CD4-positive, CD25-positive, alpha-beta regulatory T cell (primary cell): ENCODE data around the gene PHAF1. TPM values are rescaled to one million over a fixed set of nuclear protein-coding genes. Genes with fewer than 3 reads are reported as not detected.

ENCODE experiments used
- ATAC-seq, 2 donors: fragments of 150-1000 bp; cut with Tn5 transposase; one replicate each; pipeline ENCODE4 v1.10.0; 2021; ENCODE audit warnings: low read depth in 2 of 2, moderate number of reproducible peaks in 2 of 2, moderate library complexity in 1 of 2
- DNase-seq, 3 donors: peaks; one replicate each; pipeline versions ENCODE4 v3.0.0 to v3.0.0-alpha.2; 2012 to 2022; ENCODE audit warnings: mixed read lengths in 1 of 3
- H3K27ac ChIP-seq: one replicate; pipeline ENCODE4 v1.7.0; 2013; ENCODE audit warnings: mild to moderate bottlenecking, low read length; ENCODE audit not compliant: insufficient read depth, poor library complexity, severe bottlenecking
- H3K27me3 ChIP-seq: one replicate; pipeline ENCODE4 v1.7.0; 2013; ENCODE audit warnings: low read length; ENCODE audit not compliant: control insufficient read depth, insufficient read depth
- H3K36me3 ChIP-seq: one replicate; pipeline ENCODE4 v1.7.0; 2013; ENCODE audit warnings: mild to moderate bottlenecking, low read length, moderate library complexity; ENCODE audit not compliant: control insufficient read depth, insufficient read depth
- H3K4me1 ChIP-seq: 2 replicates; pipeline ENCODE4 v1.7.0; 2013; ENCODE audit warnings: mild to moderate bottlenecking, low read length; ENCODE audit not compliant: insufficient read depth, control insufficient read depth, poor library complexity, severe bottlenecking
- H3K4me3 ChIP-seq: one replicate; pipeline ENCODE4 v1.7.0; 2013; ENCODE audit warnings: low read depth, mild to moderate bottlenecking, low read length, moderate library complexity
- H3K9me3 ChIP-seq, 2 experiments: 1 replicate in 1 of 2; 2 replicates in 1 of 2; pipeline ENCODE4 v1.7.0; 2013; ENCODE audit warnings: low read length in 2 of 2, mild to moderate bottlenecking in 1 of 2, moderate library complexity in 1 of 2; ENCODE audit not compliant: control insufficient read depth in 2 of 2
- H3K27ac Mint-ChIP-seq, 3 donors: one replicate each; pipeline ENCODE4 v1.8.0; 2020 to 2022; ENCODE audit warnings: mild to moderate bottlenecking in 3 of 3, mixed read lengths in 3 of 3, moderate library complexity in 2 of 3
- H3K27me3 Mint-ChIP-seq: one replicate; pipeline ENCODE4 v1.8.0; 2022; ENCODE audit warnings: mild to moderate bottlenecking, mixed read lengths
- H3K36me3 Mint-ChIP-seq: one replicate; pipeline ENCODE4 v1.8.0; 2020; ENCODE audit warnings: mixed read lengths
- H3K4me1 Mint-ChIP-seq, 4 donors: one replicate each; pipeline ENCODE4 v1.8.0; 2020 to 2022; ENCODE audit warnings: mixed read lengths in 4 of 4, mild to moderate bottlenecking in 1 of 4
- H3K4me3 Mint-ChIP-seq, 4 donors: one replicate each; pipeline ENCODE4 v1.8.0; 2020 to 2022; ENCODE audit warnings: mild to moderate bottlenecking in 4 of 4, mixed read lengths in 4 of 4, moderate library complexity in 3 of 4
- H3K9me3 Mint-ChIP-seq, 7 donors: one replicate each; pipeline ENCODE4 v1.8.0; 2020 to 2022; ENCODE audit warnings: mixed read lengths in 7 of 7, mild to moderate bottlenecking in 3 of 7, moderate library complexity in 2 of 7
- polyA plus RNA-seq, 4 donors: library from polyadenylated mRNA; unstranded; fragments of 300-500 nt; fragmentation: Illumina TruSeq; gene quantifications; one replicate each; pipeline ENCODE4 v1.2.3, GENCODE V29; 2021
- total RNA-seq: library from RNA; stranded (reverse); gene quantifications from one replicate; pipeline ENCODE4 v1.2.3, GENCODE V29; 2022

PHAF1 gene
- total and polyA plus RNA-seq, 5 donors from 2014 or later, result 10.0 to 19.2 (median 12.0) TPM

GRCh38 chr16:67192781-67193361, 83.1 kb downstream of the PHAF1 start:
- DNase-seq, result no peak
- H3K27me3 Mint-ChIP-seq, result no peaks in the 10 kb centered on the region
- peaks cover 26% of the 10 kb centered on the region for H3K4me1 ChIP-seq
- no peaks in the 10 kb centered on the region for H3K9me3 Mint-ChIP-seq
- peak overlapping the region; percentile 82 for H3K4me3 ChIP-seq
- H3K36me3 Mint-ChIP-seq, result peaks cover 24% of the 10 kb centered on the region
- H3K4me1 Mint-ChIP-seq, result peaks cover 9 to 53% (median 29%) of the 10 kb centered on the region in 4 donors
- H3K27ac ChIP-seq, result peak overlapping the region; percentile 78
- H3K9me3 ChIP-seq, result no peaks in the 10 kb centered on the region
- H3K36me3 ChIP-seq, result peaks cover 41% of the 10 kb centered on the region
- peak overlapping the region; percentile 83 to 87 (median 86) for H3K27ac Mint-ChIP-seq
- no peak for ATAC-seq
- H3K27me3 ChIP-seq, result no peaks in the 10 kb centered on the region
- H3K4me3 Mint-ChIP-seq, result peak overlapping the region; percentile 90 to 97 (median 94)

DNA sequence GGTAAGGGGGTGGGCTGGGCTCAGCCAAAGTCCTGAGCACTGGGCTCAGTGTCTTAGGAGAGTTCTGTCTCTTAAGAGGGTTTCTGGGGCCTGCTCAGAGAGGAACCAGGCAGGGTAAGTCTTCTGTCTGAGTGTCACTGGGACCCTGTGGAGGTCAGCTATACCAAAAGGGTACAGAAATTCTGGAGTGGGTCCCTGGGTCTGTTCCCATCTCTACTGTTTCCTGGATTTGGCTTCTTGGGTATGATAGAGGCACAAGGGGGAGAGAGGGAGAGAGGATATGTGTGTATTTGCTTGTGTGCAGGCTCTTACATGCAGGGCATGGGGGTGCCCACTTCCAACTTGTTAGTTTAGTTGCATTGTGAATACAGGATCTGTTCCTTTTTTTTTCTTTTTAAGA, 83.8 kb downstream of the PHAF1 start:
- H3K27me3 ChIP-seq, result no peaks in the 10 kb centered on the region
- Mint-ChIP-seq H3K27ac (peak overlapping the region; percentile 71 to 87 (median 83)), H3K9me3 (no peaks in the 10 kb centered on the region), H3K36me3 (peaks cover 27% of the 10 kb centered on the region), H3K4me3 (peak overlapping the region; percentile 90 to 97 (median 94)), H3K4me1 (peaks cover 9 to 55% (median 32%) of the 10 kb centered on the region in 4 donors), H3K27me3 (no peaks in the 10 kb centered on the region)
- H3K9me3 ChIP-seq, result no peaks in the 10 kb centered on the region
- peaks cover 47% of the 10 kb centered on the region for H3K36me3 ChIP-seq
- H3K4me1 ChIP-seq, result peaks cover 26% of the 10 kb centered on the region
- peak overlapping the region; percentile 82 for H3K4me3 ChIP-seq
- no peak overlapping the region for H3K27ac ChIP-seq
- no peak for ATAC-seq
- DNase-seq, result no peak

DNA sequence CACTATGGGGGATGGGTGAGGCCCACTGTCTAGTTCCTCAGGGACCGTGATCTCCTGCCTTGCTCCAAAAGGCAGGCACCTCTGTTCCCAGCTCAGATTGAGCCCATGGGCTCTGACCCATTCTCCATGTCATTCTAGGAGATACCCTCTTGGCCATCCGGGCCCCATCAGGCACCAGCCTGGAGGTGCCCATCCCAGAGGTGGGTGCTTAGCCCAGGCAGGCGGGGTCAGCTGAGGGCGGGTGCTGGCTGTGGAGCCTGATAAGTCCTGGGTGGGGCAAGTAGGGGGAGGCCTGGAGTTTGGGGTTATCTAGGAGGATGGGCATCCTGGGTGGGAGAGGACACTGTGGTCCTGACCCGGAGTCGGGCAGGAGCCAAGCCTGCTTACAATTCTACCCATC, 84.5 kb downstream of the PHAF1 start:
- Histone ChIP-seq H3K27me3 (no peaks in the 10 kb centered on the region), H3K4me1 (peaks cover 26% of the 10 kb centered on the region), H3K4me3 (no peak overlapping the region), H3K9me3 (no peaks in the 10 kb centered on the region), H3K27ac (no peak overlapping the region), H3K36me3 (peaks cover 50% of the 10 kb centered on the region)
- ATAC-seq (no peak), DNase-seq (no peak)
- Mint-ChIP-seq H3K27me3 (no peaks in the 10 kb centered on the region), H3K4me1 (peaks cover 9 to 56% (median 32%) of the 10 kb centered on the region in 4 donors), H3K4me3 (peak overlapping the region; percentile 90 to 97 (median 94)), H3K27ac (peak overlapping the region in 2 of 3 donors; percentile 83 to 87), H3K36me3 (peaks cover 27% of the 10 kb centered on the region), H3K9me3 (no peaks in the 10 kb centered on the region)

GRCh38 chr16:67195676-67196075, 85.9 kb downstream of the PHAF1 start:
- DNase-seq (no peak), ATAC-seq (no peak)
- Mint-ChIP-seq H3K36me3 (peaks cover 27% of the 10 kb centered on the region), H3K27me3 (no peaks in the 10 kb centered on the region), H3K4me1 (peaks cover 9 to 56% (median 32%) of the 10 kb centered on the region in 4 donors), H3K27ac (no peak overlapping the region), H3K4me3 (peak overlapping the region in 2 of 4 donors; percentile 43 to 45), H3K9me3 (no peaks in the 10 kb centered on the region)
- Histone ChIP-seq H3K9me3 (no peaks in the 10 kb centered on the region), H3K27me3 (no peaks in the 10 kb centered on the region), H3K4me3 (no peak overlapping the region), H3K36me3 (peaks cover 50% of the 10 kb centered on the region), H3K4me1 (peaks cover 26% of the 10 kb centered on the region), H3K27ac (no peak overlapping the region)

DNA sequence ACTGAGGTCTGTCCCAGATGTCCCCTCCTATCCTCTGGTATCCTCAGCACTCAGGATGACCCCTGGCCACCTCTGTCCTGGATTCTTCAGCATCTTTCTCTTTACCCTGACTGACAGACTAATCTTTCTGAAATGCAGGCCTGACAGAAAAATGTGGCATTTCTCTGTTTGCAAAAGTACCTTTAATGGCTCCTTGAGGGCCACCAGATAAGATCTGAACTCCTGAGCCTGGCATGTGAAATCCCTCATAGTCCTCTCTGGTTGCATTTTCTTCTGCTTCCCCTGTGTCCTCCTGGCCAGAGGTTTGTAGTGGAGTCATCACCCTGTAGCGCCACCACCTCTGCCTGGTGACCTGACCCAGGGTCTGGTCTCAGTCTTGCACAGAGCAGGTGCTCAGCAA, 87.1 kb downstream of the PHAF1 start:
- Mint-ChIP-seq H3K4me3 (peak overlapping the region in 2 of 4 donors; percentile 45 to 77), H3K36me3 (peaks cover 27% of the 10 kb centered on the region), H3K4me1 (peaks cover 2 to 46% (median 26%) of the 10 kb centered on the region in 4 donors), H3K27ac (peak overlapping the region in 1 of 3 donors; percentile 60), H3K9me3 (no peaks in the 10 kb centered on the region), H3K27me3 (no peaks in the 10 kb centered on the region)
- H3K36me3 ChIP-seq, result peaks cover 54% of the 10 kb centered on the region
- no peak overlapping the region for H3K27ac ChIP-seq
- H3K4me1 ChIP-seq, result peaks cover 19% of the 10 kb centered on the region
- no peak overlapping the region for H3K4me3 ChIP-seq
- no peak for DNase-seq
- no peak for ATAC-seq
- H3K9me3 ChIP-seq, result no peaks in the 10 kb centered on the region
- no peaks in the 10 kb centered on the region for H3K27me3 ChIP-seq

GRCh38 chr16:67197704-67198103, 88.0 kb downstream of the PHAF1 start:
- Histone ChIP-seq H3K27me3 (no peaks in the 10 kb centered on the region), H3K4me3 (no peak overlapping the region), H3K4me1 (peaks cover 13% of the 10 kb centered on the region), H3K27ac (no peak overlapping the region), H3K36me3 (peaks cover 57% of the 10 kb centered on the region), H3K9me3 (no peaks in the 10 kb centered on the region)
- DNase-seq (no peak), ATAC-seq (no peak)
- no peak overlapping the region for H3K27ac Mint-ChIP-seq
- no peaks in the 10 kb centered on the region for H3K27me3 Mint-ChIP-seq
- H3K36me3 Mint-ChIP-seq, result peaks cover 27% of the 10 kb centered on the region
- peak overlapping the region in 1 of 4 donors; percentile 69 for H3K4me3 Mint-ChIP-seq
- peaks cover 0 to 41% (median 24%) of the 10 kb centered on the region in 4 donors for H3K4me1 Mint-ChIP-seq
- H3K9me3 Mint-ChIP-seq, result no peaks in the 10 kb centered on the region

Other genes with a start within 250 kb of the PHAF1 start
- 7.1 TPM for gene PDP2, start 229.4 kb upstream of the PHAF1 start, total RNA-seq
- 1 to 10 TPM in 3 of 4 donors, under 1 TPM in 1; 0.07 to 2.0 (median 1.7) TPM for gene PDP2, start 229.4 kb upstream of the PHAF1 start, polyA plus RNA-seq
- gene CDH16, start 191.1 kb upstream of the PHAF1 start, total RNA-seq, result not detected
- not detected for gene CDH16, start 191.1 kb upstream of the PHAF1 start, polyA plus RNA-seq
- 0.35 TPM for gene RRAD, start 184.4 kb upstream of the PHAF1 start, total RNA-seq
- gene RRAD, start 184.4 kb upstream of the PHAF1 start, polyA plus RNA-seq, result not detected
- 64.6 TPM for gene CIAO2B, start 175.5 kb upstream of the PHAF1 start, total RNA-seq
- 100 to 1,000 TPM; 126 to 161 (median 147) TPM for gene CIAO2B, start 175.5 kb upstream of the PHAF1 start, polyA plus RNA-seq
- 35.4 TPM for gene CES2, start 174.4 kb upstream of the PHAF1 start, total RNA-seq
- gene CES2, start 174.4 kb upstream of the PHAF1 start, polyA plus RNA-seq, result 10 to 100 TPM; 19.3 to 22.5 (median 19.7) TPM
- gene CES3, start 148.7 kb upstream of the PHAF1 start, total RNA-seq, result 0.74 TPM
- under 1 TPM; 0.10 to 0.29 (median 0.26) TPM for gene CES3, start 148.7 kb upstream of the PHAF1 start, polyA plus RNA-seq
- 11.9 TPM for gene CES4A, start 121.4 kb upstream of the PHAF1 start, total RNA-seq
- gene CES4A, start 121.4 kb upstream of the PHAF1 start, polyA plus RNA-seq, result 1 to 10 TPM; 1.6 to 3.0 (median 2.7) TPM
- gene CBFB, start 80.8 kb upstream of the PHAF1 start, total RNA-seq, result 108 TPM
- gene CBFB, start 80.8 kb upstream of the PHAF1 start, polyA plus RNA-seq, result 100 to 1,000 TPM in 1 of 4 donors, 10 to 100 TPM in 3; 60.9 to 104 (median 77.2) TPM
- 3.4 TPM for gene B3GNT9, start 41.1 kb downstream of the PHAF1 start, total RNA-seq
- 1 to 10 TPM in 3 of 4 donors, under 1 TPM in 1; 0.44 to 1.3 (median 1.2) TPM for gene B3GNT9, start 41.1 kb downstream of the PHAF1 start, polyA plus RNA-seq
- gene TRADD, start 50.0 kb downstream of the PHAF1 start, total RNA-seq, result 50.3 TPM
- gene TRADD, start 50.0 kb downstream of the PHAF1 start, polyA plus RNA-seq, result 10 to 100 TPM; 66.4 to 92.4 (median 88.1) TPM
- 16.6 TPM for gene FBXL8, start 50.0 kb downstream of the PHAF1 start, total RNA-seq
- 1 to 10 TPM; 2.5 to 6.6 (median 4.0) TPM for gene FBXL8, start 50.0 kb downstream of the PHAF1 start, polyA plus RNA-seq
- 34.4 TPM for gene HSF4, start 54.8 kb downstream of the PHAF1 start, total RNA-seq
- not detected for gene HSF4, start 54.8 kb downstream of the PHAF1 start, polyA plus RNA-seq
- 2.3 TPM for gene NOL3, start 60.6 kb downstream of the PHAF1 start, total RNA-seq
- gene NOL3, start 60.6 kb downstream of the PHAF1 start, polyA plus RNA-seq, result not detected
- 19.6 TPM for gene MATCAP1, start 74.0 kb downstream of the PHAF1 start, total RNA-seq
- under 1 TPM in 1 of 4 donors, not detected in 3; 0.80 TPM for gene MATCAP1, start 74.0 kb downstream of the PHAF1 start, polyA plus RNA-seq
- 0.86 TPM for gene EXOC3L1, start 80.2 kb downstream of the PHAF1 start, total RNA-seq
- gene EXOC3L1, start 80.2 kb downstream of the PHAF1 start, polyA plus RNA-seq, result under 1 TPM in 2 of 4 donors, not detected in 2; 0.25 to 0.35 TPM
- gene E2F4, start 82.2 kb downstream of the PHAF1 start, total RNA-seq, result 63.7 TPM
- gene E2F4, start 82.2 kb downstream of the PHAF1 start, polyA plus RNA-seq, result 10 to 100 TPM; 46.8 to 54.9 (median 48.9) TPM
- 2.2 TPM for gene ELMO3, start 89.2 kb downstream of the PHAF1 start, total RNA-seq
- under 1 TPM in 1 of 4 donors, not detected in 3; 0.09 TPM for gene ELMO3, start 89.2 kb downstream of the PHAF1 start, polyA plus RNA-seq
- gene TMEM208, start 117.2 kb downstream of the PHAF1 start, total RNA-seq, result 31.0 TPM
- gene TMEM208, start 117.2 kb downstream of the PHAF1 start, polyA plus RNA-seq, result 100 to 1,000 TPM in 2 of 4 donors, 10 to 100 TPM in 2; 91.8 to 141 (median 98.7) TPM
- 34.5 TPM for gene FHOD1, start 137.5 kb downstream of the PHAF1 start, total RNA-seq
- gene FHOD1, start 137.5 kb downstream of the PHAF1 start, polyA plus RNA-seq, result 1 to 10 TPM; 1.9 to 4.5 (median 3.4) TPM
- gene SLC9A5, start 139.0 kb downstream of the PHAF1 start, total RNA-seq, result 1.3 TPM
- not detected for gene SLC9A5, start 139.0 kb downstream of the PHAF1 start, polyA plus RNA-seq
- 10.0 TPM for gene PLEKHG4, start 169.6 kb downstream of the PHAF1 start, total RNA-seq
- 1 to 10 TPM; 1.4 to 5.3 (median 2.8) TPM for gene PLEKHG4, start 169.6 kb downstream of the PHAF1 start, polyA plus RNA-seq
- not detected for gene KCTD19, start 216.8 kb downstream of the PHAF1 start, total RNA-seq
- not detected for gene KCTD19, start 216.8 kb downstream of the PHAF1 start, polyA plus RNA-seq
- gene LRRC36, start 216.9 kb downstream of the PHAF1 start, total RNA-seq, result not detected
- gene LRRC36, start 216.9 kb downstream of the PHAF1 start, polyA plus RNA-seq, result not detected